ENCODE measurements around the gene BORCS6. TPM values are rescaled to one million over a fixed set of nuclear protein-coding genes. Genes with fewer than 3 reads are reported as not detected.

The BORCS6 gene
- total and polyA plus RNA-seq, 9 of the 15 experiments (the other 6 are each of a cell fraction or from before 2014, with no cell fraction given) = 0.01 to 7.4 (median 2.3) TPM

GRCh38 chr17:8209907-8210760 lies 20.2 kb upstream of the BORCS6 start, which contains the start of gene AURKB (continued):
- TF ChIP-seq ZKSCAN3 (CRISPR knock-in tag; IDR thresholded peaks at IDR 0.05) (no peak), STAG1 (CRISPR knock-in tag; IDR thresholded peaks at IDR 0.05; ENCODE audit: borderline replicate concordance) (no peak), BRD4 (IDR thresholded peaks at IDR 0.05) (no peak), PHB2 (IDR thresholded peaks at IDR 0.05; ENCODE audit: low read depth) (no peak), ZNF551 (CRISPR knock-in tag; IDR thresholded peaks at IDR 0.05) (no peak), FOXP1 (CRISPR knock-in tag; IDR thresholded peaks at IDR 0.05) (no peak), FOS (IDR thresholded peaks at IDR 0.05; ENCODE audit: extremely low read depth, insufficient read length) (peak; percentile 66), HOMEZ (CRISPR knock-in tag; IDR thresholded peaks at IDR 0.05) (no peak), ZNF224 (CRISPR knock-in tag; IDR thresholded peaks at IDR 0.05) (no peak), MEF2D (tag; conservative IDR thresholded peaks at IDR 0.05; ENCODE audit: low read depth) (no peak), NR2C2 (CRISPR knock-in tag; IDR thresholded peaks at IDR 0.05) (no peak), NR2C2 (tag; IDR thresholded peaks at IDR 0.05) (peak; percentile 55; the same call in 1 of the 2 replicates), POLR2G (IDR thresholded peaks at IDR 0.05; ENCODE audit: low read depth, low read length) (peak; percentile 98), E2F3 (CRISPR knock-in tag; IDR thresholded peaks at IDR 0.05) (peak; percentile 86), ARID3B (CRISPR knock-in tag; IDR thresholded peaks at IDR 0.05; ENCODE audit: borderline replicate concordance) (no peak), TCFL5 (CRISPR knock-in tag; conservative IDR thresholded peaks at IDR 0.05) (no peak), BDP1 (IDR thresholded peaks at IDR 0.05; ENCODE audit: insufficient read depth, insufficient read length) (no peak), GMEB1 (CRISPR knock-in tag; IDR thresholded peaks at IDR 0.05) (no peak), ARID1B (IDR thresholded peaks at IDR 0.05) (no peak), ZNF175 (CRISPR knock-in tag; IDR thresholded peaks at IDR 0.05; ENCODE audit: low read depth) (no peak), SMAD1 (IDR thresholded peaks at IDR 0.05; ENCODE audit: low read depth, low read length, partially characterized antibody) (no peak), BACH1 (tag; IDR thresholded peaks at IDR 0.05) (no peak), SMARCA5 (IDR thresholded peaks at IDR 0.05) (no peak), RHOXF2B (CRISPR knock-in tag; conservative IDR thresholded peaks at IDR 0.05) (no peak)
